ENCODE data around the gene GIMAP8. TPM values are rescaled to one million over a fixed set of nuclear protein-coding genes. Genes with fewer than 3 reads are reported as not detected.

Gene GIMAP8
- total RNA-seq, 1 experiment from 2014 or later: 0.07 TPM

DNA sequence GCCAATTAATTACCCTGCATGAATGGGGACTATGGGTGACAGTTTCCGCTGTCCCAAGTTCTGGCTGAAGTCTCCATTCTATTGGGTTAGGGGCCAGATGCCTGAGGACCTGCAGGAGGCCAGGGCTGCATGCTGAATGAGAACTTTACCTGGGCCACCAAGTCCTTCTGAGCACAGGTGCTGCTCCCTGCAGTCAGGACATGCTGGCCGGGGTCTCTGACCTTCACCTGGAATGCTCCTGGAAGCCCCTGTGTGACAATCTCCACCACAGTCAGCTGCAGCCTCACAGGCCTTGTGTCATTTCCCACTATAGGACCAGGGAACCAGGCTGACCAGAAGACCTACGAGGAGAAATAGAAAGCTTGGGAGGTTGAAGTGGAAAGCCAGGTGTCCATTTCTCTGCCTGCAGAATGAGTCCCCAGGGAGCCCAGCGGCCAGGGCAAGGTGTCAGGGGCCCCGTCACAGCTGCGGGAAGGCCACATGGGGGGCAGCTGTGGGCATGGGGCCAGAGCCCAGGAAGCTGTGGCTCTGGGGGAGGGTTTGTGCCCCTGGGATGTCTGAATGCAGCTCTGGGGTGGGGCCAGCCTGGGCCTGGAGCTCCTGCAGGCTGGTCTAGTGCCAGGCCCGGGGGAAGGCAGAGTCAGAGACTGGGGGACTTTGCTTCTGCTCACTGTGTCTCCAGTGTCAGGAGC, 5.6 kb upstream of the GIMAP8 start:
- intact Hi-C loops (cut with micrococcal nuclease; ENCODE audit: unreplicated experiment): no loop called here
- Histone ChIP-seq H3K9me3 (peaks cover 7% of the 10 kb centered on the region; the same call in 1 of the 2 replicates), H3K4me1 (no peaks in the 10 kb centered on the region), H3K4me3 (ENCODE audit: low read depth, low read length) (no peak overlapping the region), H3K36me3 (ENCODE audit: control insufficient read depth, insufficient read depth, low read length) (no peaks in the 10 kb centered on the region), H3K27me3 (replicated peaks; ENCODE audit: control insufficient read depth, insufficient read depth, low read length) (0 out of 2 replicates have a peak, but pooled peaks cover 1% of the 10 kb centered on the region)
- H3K4me1 Mint-ChIP-seq (ENCODE audit: low read depth, unreplicated experiment): peaks cover 7% of the 10 kb centered on the region
- peaks cover 27% of the 10 kb centered on the region for H3K9me3 Mint-ChIP-seq (ENCODE audit: unreplicated experiment)
- TF ChIP-seq, protein P1, sequence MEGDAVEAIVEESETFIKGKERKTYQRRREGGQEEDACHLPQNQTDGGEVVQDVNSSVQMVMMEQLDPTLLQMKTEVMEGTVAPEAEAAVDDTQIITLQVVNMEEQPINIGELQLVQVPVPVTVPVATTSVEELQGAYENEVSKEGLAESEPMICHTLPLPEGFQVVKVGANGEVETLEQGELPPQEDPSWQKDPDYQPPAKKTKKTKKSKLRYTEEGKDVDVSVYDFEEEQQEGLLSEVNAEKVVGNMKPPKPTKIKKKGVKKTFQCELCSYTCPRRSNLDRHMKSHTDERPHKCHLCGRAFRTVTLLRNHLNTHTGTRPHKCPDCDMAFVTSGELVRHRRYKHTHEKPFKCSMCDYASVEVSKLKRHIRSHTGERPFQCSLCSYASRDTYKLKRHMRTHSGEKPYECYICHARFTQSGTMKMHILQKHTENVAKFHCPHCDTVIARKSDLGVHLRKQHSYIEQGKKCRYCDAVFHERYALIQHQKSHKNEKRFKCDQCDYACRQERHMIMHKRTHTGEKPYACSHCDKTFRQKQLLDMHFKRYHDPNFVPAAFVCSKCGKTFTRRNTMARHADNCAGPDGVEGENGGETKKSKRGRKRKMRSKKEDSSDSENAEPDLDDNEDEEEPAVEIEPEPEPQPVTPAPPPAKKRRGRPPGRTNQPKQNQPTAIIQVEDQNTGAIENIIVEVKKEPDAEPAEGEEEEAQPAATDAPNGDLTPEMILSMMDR (IDR thresholded peaks at IDR 0.05; ENCODE audit: insufficient read depth in 1 of 2, low read depth in 1 of 2, low read length in 1 of 2, severe bottlenecking in 1 of 2, unreplicated experiment in 1 of 2): no peak
- no peak overlapping the region for H3K4me3 Mint-ChIP-seq (ENCODE audit: unreplicated experiment)
- H3K27me3 Mint-ChIP-seq (ENCODE audit: insufficient read depth, unreplicated experiment): peaks cover 10% of the 10 kb centered on the region
- DNase-seq: no peak
- no peak overlapping the region for H3K27ac Mint-ChIP-seq (ENCODE audit: unreplicated experiment)
- no peaks in the 10 kb centered on the region for H3K36me3 Mint-ChIP-seq (ENCODE audit: insufficient read depth, unreplicated experiment)
- POLR2A ChIA-PET: no interaction called here
- BruUV-seq (replicated peaks): no TSS peak
- CTCF ChIA-PET: no interaction called here

DNA sequence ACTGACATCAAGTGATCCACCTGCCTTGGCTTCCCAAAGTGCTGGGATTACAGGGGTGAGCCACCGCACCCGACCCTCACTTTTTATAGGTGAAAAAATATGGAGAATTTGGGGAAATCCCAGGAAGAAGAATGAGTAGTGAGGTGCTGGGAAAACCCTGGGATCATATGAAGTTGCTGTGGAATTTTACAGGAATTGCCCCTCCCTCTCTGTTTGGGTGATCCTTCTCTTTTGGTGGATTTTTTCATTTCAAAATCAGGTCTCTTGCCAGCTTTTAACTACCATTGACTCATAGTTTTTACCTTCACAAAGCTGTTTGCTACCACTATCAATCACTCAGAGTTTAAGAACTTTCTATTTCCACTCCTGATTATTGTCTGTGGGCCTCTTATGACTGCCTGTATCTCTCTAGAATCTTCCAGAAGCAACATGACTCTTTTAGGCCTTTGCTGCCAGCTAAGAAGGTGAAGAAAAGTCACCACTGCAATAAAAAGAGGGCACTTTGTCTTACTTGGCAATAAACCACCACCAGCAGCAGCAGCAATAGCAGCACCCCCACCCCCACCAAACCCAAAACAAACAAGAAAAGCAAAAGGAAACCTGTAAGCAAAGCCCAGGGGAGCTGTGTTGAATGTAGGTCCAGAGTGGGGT, 4.0 kb upstream of the GIMAP8 start:
- Histone ChIP-seq H3K4me1 (no peaks in the 10 kb centered on the region), H3K9me3 (peaks cover 4% of the 10 kb centered on the region; the same call in 1 of the 2 replicates), H3K36me3 (ENCODE audit: control insufficient read depth, insufficient read depth, low read length) (no peaks in the 10 kb centered on the region), H3K27me3 (replicated peaks; ENCODE audit: control insufficient read depth, insufficient read depth, low read length) (0 out of 2 replicates have a peak, but pooled peaks cover 1% of the 10 kb centered on the region), H3K4me3 (ENCODE audit: low read depth, low read length) (no peak overlapping the region)
- TF ChIP-seq, protein P1 (IDR thresholded peaks at IDR 0.05; ENCODE audit: insufficient read depth in 1 of 2, low read depth in 1 of 2, low read length in 1 of 2, severe bottlenecking in 1 of 2, unreplicated experiment in 1 of 2): no peak
- no peaks in the 10 kb centered on the region for H3K36me3 Mint-ChIP-seq (ENCODE audit: insufficient read depth, unreplicated experiment)
- ChIA-PET CTCF (no interaction called here), POLR2A (no interaction called here)
- peaks cover 19% of the 10 kb centered on the region for H3K27me3 Mint-ChIP-seq (ENCODE audit: insufficient read depth, unreplicated experiment)
- peaks cover 11% of the 10 kb centered on the region for H3K9me3 Mint-ChIP-seq (ENCODE audit: unreplicated experiment)
- peaks cover 7% of the 10 kb centered on the region for H3K4me1 Mint-ChIP-seq (ENCODE audit: low read depth, unreplicated experiment)
- no peak overlapping the region for H3K27ac Mint-ChIP-seq (ENCODE audit: unreplicated experiment)
- DNase-seq: no peak
- no TSS peak for BruUV-seq (replicated peaks)
- intact Hi-C loops (cut with micrococcal nuclease; ENCODE audit: unreplicated experiment): no loop called here
- H3K4me3 Mint-ChIP-seq (ENCODE audit: unreplicated experiment): no peak overlapping the region

DNA sequence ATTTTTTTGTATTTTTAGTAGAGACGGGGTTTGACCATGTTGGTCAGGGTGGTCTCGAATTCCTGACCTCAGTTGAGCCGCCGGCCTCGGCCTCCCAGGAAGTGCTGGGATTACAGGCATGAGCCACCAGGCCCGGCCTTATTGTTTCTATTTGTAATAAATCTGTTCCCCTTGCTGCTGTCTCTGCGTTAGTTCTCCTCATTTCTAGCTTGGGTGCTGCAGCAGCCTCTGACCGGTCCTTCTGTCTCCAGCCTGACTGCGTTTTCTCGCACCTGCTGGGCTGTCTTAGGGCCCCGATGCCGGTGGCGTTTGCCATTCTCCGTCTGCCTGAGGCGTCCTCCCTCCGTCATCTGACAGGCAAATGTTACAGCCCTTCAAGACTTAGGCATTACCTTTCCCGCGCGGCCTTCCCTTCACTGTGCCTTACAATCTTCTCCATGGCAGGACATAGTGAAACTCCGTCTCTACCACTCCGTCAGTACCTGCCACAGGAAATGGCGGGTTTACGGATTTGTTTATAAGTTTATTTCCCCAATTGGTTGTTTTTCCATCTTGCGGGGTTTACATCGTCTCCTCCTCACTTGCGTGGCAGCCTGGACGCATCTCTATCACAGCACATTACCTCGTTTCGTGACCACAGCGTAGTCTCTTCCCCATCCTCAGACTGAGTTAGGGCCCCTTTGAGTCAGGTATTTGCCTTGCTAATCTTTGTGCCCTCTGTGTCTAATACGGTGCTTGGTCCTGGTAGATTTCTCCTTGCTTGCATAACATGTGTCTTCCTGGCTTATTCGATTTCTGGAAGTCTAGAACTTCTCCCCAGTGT, 2.3 kb upstream of the GIMAP8 start:
- CTCF ChIA-PET: interaction anchor here (1.0 kb wide), 2 partner anchors 134 to 306 kb away, joined by 3 to 10 read pairs; no protein-coding TSS in a partner anchor
- TF ChIP-seq, protein P1 (IDR thresholded peaks at IDR 0.05; ENCODE audit: insufficient read depth in 1 of 2, low read depth in 1 of 2, low read length in 1 of 2, severe bottlenecking in 1 of 2, unreplicated experiment in 1 of 2): no peak
- intact Hi-C loops (cut with micrococcal nuclease; ENCODE audit: unreplicated experiment): loop anchor here (1.0 kb wide), 1 partner anchor 306 kb away; no protein-coding TSS in a partner anchor
- POLR2A ChIA-PET: no interaction called here
- H3K4me1 Mint-ChIP-seq (ENCODE audit: low read depth, unreplicated experiment): peaks cover 7% of the 10 kb centered on the region
- no TSS peak for BruUV-seq (replicated peaks)
- H3K4me3 Mint-ChIP-seq (ENCODE audit: unreplicated experiment): no peak overlapping the region
- H3K27me3 ChIP-seq (replicated peaks; ENCODE audit: control insufficient read depth, insufficient read depth, low read length): 0 out of 2 replicates have a peak, but pooled peaks cover 2% of the 10 kb centered on the region
- no peaks in the 10 kb centered on the region for H3K36me3 ChIP-seq (ENCODE audit: control insufficient read depth, insufficient read depth, low read length)
- H3K27ac Mint-ChIP-seq (ENCODE audit: unreplicated experiment): no peak overlapping the region
- no peaks in the 10 kb centered on the region for H3K9me3 Mint-ChIP-seq (ENCODE audit: unreplicated experiment)
- H3K27me3 Mint-ChIP-seq (ENCODE audit: insufficient read depth, unreplicated experiment): peaks cover 22% of the 10 kb centered on the region
- H3K4me1 ChIP-seq: no peaks in the 10 kb centered on the region
- H3K9me3 ChIP-seq: no peaks in the 10 kb centered on the region
- DNase-seq: no peak
- no peak overlapping the region for H3K4me3 ChIP-seq (ENCODE audit: low read depth, low read length)
- H3K36me3 Mint-ChIP-seq (ENCODE audit: insufficient read depth, unreplicated experiment): no peaks in the 10 kb centered on the region

All from Caco-2 (cell line).